WTC11 (cell line): Measurements from ENCODE around the gene FCN3. TPM values are rescaled to one million over a fixed set of nuclear protein-coding genes. Genes with fewer than 3 reads are reported as not detected.
A peak's percentile ranks its signal among the peaks of the same experiment; 100 is the strongest.

Experiments
- ATAC-seq: fragments of 200-7000 bp; cut with Tn5 transposase; 2 replicates; pipeline ENCODE4 v1.10.0; 2021; ENCODE audit warnings: mild to moderate bottlenecking, moderate library complexity
- CTCF ChIA-PET: fragments of 300-600 bp; sonication (Branson Sonifier 250); formaldehyde crosslinking; loops from one replicate; lab custom pipeline; 2021; ENCODE audit warnings: antibody characterized with exemption; lab: Charles Lee
- POLR2A ChIA-PET: fragments of 350-600 bp; sonication (Branson Sonifier 250); formaldehyde crosslinking; loops from one replicate; lab custom pipeline; 2021; ENCODE audit warnings: antibody characterized with exemption; lab: Charles Lee
- DNase-seq: peaks from one replicate; pipeline ENCODE4 v3.0.0; 2021; ENCODE audit warnings: low spot score
- H3K27ac Mint-ChIP-seq: 2 replicates; pipeline ENCODE4 v1.8.0; 2021; ENCODE audit warnings: mixed read lengths
- H3K27me3 Mint-ChIP-seq: 2 replicates; pipeline ENCODE4 v1.8.0; 2021; ENCODE audit warnings: low read depth, mild to moderate bottlenecking, moderate library complexity, mixed read lengths
- H3K36me3 Mint-ChIP-seq: 2 replicates; pipeline ENCODE4 v1.8.0; 2021; ENCODE audit warnings: mixed read lengths
- H3K4me1 Mint-ChIP-seq: 2 replicates; pipeline ENCODE4 v1.8.0; 2022; ENCODE audit warnings: mixed read lengths
- H3K4me3 Mint-ChIP-seq: 2 replicates; pipeline ENCODE4 v1.8.0; 2021; ENCODE audit warnings: mild to moderate bottlenecking, moderate library complexity, mixed read lengths
- H3K9me3 Mint-ChIP-seq: 2 replicates; pipeline ENCODE4 v1.8.0; 2021; ENCODE audit warnings: mixed read lengths
- ATF1 ChIP-seq: sonication (generic); formaldehyde crosslinking; IDR thresholded peaks from 2 replicates; pipeline ENCODE4 v1.8.1; 2023; ENCODE audit warnings: mild to moderate bottlenecking, moderate library complexity, missing genetic modification reagents
- CBFB ChIP-seq: sonication (generic); formaldehyde crosslinking; IDR thresholded peaks from 2 replicates; pipeline ENCODE4 v1.8.1; 2022; ENCODE audit warnings: mild to moderate bottlenecking, low read depth, missing genetic modification reagents
- ESRRA ChIP-seq: sonication (generic); formaldehyde crosslinking; IDR thresholded peaks from 2 replicates; pipeline ENCODE4 v1.8.1; 2022; ENCODE audit warnings: mild to moderate bottlenecking, missing genetic modification reagents, borderline replicate concordance
- GABPB1 ChIP-seq: sonication (generic); formaldehyde crosslinking; IDR thresholded peaks from 2 replicates; pipeline ENCODE4 v1.8.1; 2023; ENCODE audit warnings: mild to moderate bottlenecking, missing genetic modification reagents
- GTF2I ChIP-seq: fragments of 250-450 bp; sonication (Bioruptor Pico); conservative IDR thresholded peaks from 2 replicates; pipeline ENCODE4 v1.4.0; 2021; ENCODE audit warnings: mild to moderate bottlenecking
- JAZF1 ChIP-seq: fragments of 250-450 bp; sonication (Bioruptor Pico); IDR thresholded peaks from 2 replicates; pipeline ENCODE4 v1.9.0; 2021; ENCODE audit warnings: moderate library complexity, mild to moderate bottlenecking, inconsistent platforms
- RELA ChIP-seq: sonication (generic); formaldehyde crosslinking; IDR thresholded peaks from 2 replicates; pipeline ENCODE4 v1.8.1; 2022; ENCODE audit warnings: missing genetic modification reagents, mild to moderate bottlenecking, borderline replicate concordance
- ZNF121 ChIP-seq: sonication (generic); formaldehyde crosslinking; IDR thresholded peaks from 2 replicates; pipeline ENCODE4 v1.8.0; 2023; ENCODE audit warnings: missing genetic modification reagents
- ZNF423 ChIP-seq: fragments of 250-450 bp; sonication (Bioruptor Pico); IDR thresholded peaks from 2 replicates; pipeline ENCODE4 v2.1.2; 2022; ENCODE audit warnings: mild to moderate bottlenecking, moderate library complexity
- total RNA-seq: library from RNA; stranded (reverse); gene quantifications from 3 replicates; pipeline ENCODE4 v1.2.3, GENCODE V29; 2021
- TF ChIP-seq, protein P1 (sequence below): sonication (generic); formaldehyde crosslinking; IDR thresholded peaks from 2 replicates; pipeline ENCODE4 v1.8.0; 2022; ENCODE audit warnings: mild to moderate bottlenecking, missing genetic modification reagents
- TF ChIP-seq, protein P2 (sequence below): sonication (generic); formaldehyde crosslinking; IDR thresholded peaks from 2 replicates; pipeline ENCODE4 v1.8.1; 2023; ENCODE audit warnings: mild to moderate bottlenecking, missing genetic modification reagents, moderate library complexity
- TF ChIP-seq, protein P3 (sequence below): fragments of 200-600 bp; IDR thresholded peaks from 2 replicates; pipeline ENCODE4 v1.8.0; 2022; ENCODE audit warnings: antibody characterized with exemption
- TF ChIP-seq, protein P4 (sequence below): sonication (generic); formaldehyde crosslinking; IDR thresholded peaks from 2 replicates; pipeline ENCODE4 v1.8.1; 2022; ENCODE audit warnings: low read depth, missing genetic modification reagents, borderline replicate concordance

The FCN3 gene
- total RNA-seq, 1 experiment from 2014 or later: 0.98 TPM

DNA sequence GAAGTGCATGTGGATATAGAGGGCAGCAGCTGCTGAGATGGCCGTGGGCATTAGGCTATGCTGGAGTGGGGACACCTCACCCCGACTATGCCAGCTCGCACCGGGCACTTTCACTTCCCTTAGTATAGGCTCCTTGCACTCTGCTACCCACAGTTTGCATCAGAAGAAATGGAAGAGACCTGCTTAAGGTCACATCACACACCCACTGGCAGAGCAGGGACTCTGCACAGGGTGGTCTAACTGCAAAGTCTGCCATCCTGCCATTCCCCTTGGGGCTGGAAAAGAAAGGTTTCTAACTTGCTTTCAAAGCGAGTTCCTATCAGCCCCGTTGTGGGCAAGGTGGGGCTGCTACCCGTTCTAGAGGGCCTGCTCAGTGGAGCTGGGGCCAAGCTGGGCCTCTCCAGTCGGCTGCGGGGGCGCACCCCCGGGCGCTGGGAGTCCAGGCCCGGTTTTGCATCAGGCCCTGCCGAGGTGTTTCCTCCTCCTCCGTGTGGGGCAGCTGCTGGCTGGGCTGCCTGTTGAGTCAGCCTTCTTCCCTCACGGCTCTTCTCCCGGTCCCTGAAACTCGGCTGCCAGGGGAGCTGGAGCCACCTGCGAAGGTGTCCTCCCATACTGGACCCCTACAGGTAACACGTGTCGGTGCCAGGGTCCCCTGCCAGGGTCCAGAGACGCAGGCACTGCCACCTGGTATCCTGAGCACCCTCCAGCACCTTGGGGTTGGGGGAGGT lies 32.9 kb downstream of the FCN3 start, which contains the start of gene SYTL1 (continued):
- TF ChIP-seq, protein P1, sequence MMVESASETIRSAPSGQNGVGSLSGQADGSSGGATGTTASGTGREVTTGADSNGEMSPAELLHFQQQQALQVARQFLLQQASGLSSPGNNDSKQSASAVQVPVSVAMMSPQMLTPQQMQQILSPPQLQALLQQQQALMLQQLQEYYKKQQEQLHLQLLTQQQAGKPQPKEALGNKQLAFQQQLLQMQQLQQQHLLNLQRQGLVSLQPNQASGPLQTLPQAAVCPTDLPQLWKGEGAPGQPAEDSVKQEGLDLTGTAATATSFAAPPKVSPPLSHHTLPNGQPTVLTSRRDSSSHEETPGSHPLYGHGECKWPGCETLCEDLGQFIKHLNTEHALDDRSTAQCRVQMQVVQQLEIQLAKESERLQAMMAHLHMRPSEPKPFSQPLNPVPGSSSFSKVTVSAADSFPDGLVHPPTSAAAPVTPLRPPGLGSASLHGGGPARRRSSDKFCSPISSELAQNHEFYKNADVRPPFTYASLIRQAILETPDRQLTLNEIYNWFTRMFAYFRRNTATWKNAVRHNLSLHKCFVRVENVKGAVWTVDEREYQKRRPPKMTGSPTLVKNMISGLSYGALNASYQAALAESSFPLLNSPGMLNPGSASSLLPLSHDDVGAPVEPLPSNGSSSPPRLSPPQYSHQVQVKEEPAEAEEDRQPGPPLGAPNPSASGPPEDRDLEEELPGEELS: no peak
- TF ChIP-seq GABPB1 (CRISPR knock-in tag) (peak; percentile 79), ZNF423 (peak; percentile 49), ZNF121 (CRISPR knock-in tag) (no peak)
- TF ChIP-seq, protein P2, sequence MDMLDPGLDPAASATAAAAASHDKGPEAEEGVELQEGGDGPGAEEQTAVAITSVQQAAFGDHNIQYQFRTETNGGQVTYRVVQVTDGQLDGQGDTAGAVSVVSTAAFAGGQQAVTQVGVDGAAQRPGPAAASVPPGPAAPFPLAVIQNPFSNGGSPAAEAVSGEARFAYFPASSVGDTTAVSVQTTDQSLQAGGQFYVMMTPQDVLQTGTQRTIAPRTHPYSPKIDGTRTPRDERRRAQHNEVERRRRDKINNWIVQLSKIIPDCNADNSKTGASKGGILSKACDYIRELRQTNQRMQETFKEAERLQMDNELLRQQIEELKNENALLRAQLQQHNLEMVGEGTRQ (CRISPR knock-in tag): no peak

DNA sequence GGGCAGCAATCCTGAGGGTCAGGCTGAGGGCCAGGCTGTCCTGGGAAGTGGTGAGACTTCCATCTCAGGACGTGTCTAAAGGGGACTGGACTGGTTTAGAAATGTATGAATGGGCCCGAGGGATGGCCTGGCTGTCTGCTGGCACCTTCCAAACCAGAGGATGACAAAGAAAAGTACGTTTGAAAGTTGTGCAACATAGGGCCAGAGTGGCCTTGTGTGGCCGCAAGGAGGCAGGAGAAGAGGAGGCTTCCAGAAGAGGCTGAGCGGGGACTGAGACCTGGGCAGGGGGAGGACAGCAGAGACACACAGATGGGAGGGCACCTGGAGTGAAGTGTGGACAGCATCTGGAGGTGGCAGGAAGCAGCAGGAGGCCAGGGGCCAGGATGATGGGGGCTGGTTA lies 35.4 kb downstream of the FCN3 start:
- TF ChIP-seq JAZF1 (CRISPR knock-in tag) (no peak), ATF1 (no peak), CBFB (CRISPR knock-in tag) (no peak), RELA (CRISPR knock-in tag) (no peak)
- TF ChIP-seq, all 79 proteins: peak for 0
- Mint-ChIP-seq H3K4me3 (no peak overlapping the region), H3K4me1 (peaks cover 39% of the 10 kb centered on the region), H3K9me3 (no peaks in the 10 kb centered on the region), H3K27ac (peak overlapping the region; percentile 25; the same call in 1 of the 2 replicates), H3K36me3 (peaks cover 7% of the 10 kb centered on the region; the same call in 1 of the 2 replicates), H3K27me3 (peaks cover 2% of the 10 kb centered on the region; the same call in 1 of the 2 replicates)
- ATAC-seq: no peak
- DNase-seq: no peak
- POLR2A ChIA-PET: no interaction called here
- CTCF ChIA-PET: interaction anchor here (0.6 to 1.4 kb wide), 7 partner anchors 9 to 43 kb away, joined by 3 to 4 read pairs (median 3); no protein-coding TSS in a partner anchor

DNA sequence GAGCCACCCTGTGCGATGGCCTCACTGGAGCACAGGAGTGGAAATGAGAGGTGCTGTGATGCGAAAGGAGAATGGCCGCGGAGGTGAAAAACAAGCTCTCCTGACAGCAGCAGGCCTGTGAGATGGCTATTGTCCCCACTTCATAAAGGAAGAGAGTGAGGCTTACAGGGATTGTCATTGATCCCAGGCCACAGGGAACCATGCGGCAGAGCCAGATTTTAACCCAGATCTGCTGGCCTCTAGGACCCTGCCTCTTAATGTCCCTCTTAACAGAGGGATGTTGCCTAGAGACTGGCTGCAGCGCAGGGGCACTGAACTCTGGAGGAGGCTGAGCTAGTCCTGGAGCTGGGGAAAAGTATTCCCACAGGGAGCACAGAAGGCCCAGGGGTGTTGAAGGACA lies 35.9 kb downstream of the FCN3 start:
- Mint-ChIP-seq H3K4me3 (no peak overlapping the region), H3K9me3 (no peaks in the 10 kb centered on the region)
- CTCF ChIA-PET: interaction anchor here (0.6 to 1.4 kb wide), 6 partner anchors 8 to 42 kb away, joined by 3 to 4 read pairs (median 3); no protein-coding TSS in a partner anchor

More for the DNA sequence above, 35.9 kb downstream of the FCN3 start:
- no peak for DNase-seq
- peak overlapping the region; percentile 76 for H3K27ac Mint-ChIP-seq
- H3K4me1 Mint-ChIP-seq: peaks cover 37% of the 10 kb centered on the region
- TF ChIP-seq, protein P3, sequence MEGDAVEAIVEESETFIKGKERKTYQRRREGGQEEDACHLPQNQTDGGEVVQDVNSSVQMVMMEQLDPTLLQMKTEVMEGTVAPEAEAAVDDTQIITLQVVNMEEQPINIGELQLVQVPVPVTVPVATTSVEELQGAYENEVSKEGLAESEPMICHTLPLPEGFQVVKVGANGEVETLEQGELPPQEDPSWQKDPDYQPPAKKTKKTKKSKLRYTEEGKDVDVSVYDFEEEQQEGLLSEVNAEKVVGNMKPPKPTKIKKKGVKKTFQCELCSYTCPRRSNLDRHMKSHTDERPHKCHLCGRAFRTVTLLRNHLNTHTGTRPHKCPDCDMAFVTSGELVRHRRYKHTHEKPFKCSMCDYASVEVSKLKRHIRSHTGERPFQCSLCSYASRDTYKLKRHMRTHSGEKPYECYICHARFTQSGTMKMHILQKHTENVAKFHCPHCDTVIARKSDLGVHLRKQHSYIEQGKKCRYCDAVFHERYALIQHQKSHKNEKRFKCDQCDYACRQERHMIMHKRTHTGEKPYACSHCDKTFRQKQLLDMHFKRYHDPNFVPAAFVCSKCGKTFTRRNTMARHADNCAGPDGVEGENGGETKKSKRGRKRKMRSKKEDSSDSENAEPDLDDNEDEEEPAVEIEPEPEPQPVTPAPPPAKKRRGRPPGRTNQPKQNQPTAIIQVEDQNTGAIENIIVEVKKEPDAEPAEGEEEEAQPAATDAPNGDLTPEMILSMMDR: no peak
- TF ChIP-seq ESRRA (CRISPR knock-in tag): no peak
- no peak for TF ChIP-seq GTF2I (CRISPR knock-in tag)
- TF ChIP-seq, protein P4, sequence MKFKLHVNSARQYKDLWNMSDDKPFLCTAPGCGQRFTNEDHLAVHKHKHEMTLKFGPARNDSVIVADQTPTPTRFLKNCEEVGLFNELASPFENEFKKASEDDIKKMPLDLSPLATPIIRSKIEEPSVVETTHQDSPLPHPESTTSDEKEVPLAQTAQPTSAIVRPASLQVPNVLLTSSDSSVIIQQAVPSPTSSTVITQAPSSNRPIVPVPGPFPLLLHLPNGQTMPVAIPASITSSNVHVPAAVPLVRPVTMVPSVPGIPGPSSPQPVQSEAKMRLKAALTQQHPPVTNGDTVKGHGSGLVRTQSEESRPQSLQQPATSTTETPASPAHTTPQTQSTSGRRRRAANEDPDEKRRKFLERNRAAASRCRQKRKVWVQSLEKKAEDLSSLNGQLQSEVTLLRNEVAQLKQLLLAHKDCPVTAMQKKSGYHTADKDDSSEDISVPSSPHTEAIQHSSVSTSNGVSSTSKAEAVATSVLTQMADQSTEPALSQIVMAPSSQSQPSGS: no peak
- TF ChIP-seq, all 79 proteins: peak for 0
- no peak for ATAC-seq
- Mint-ChIP-seq H3K27me3 (peaks cover 2% of the 10 kb centered on the region; the same call in 1 of the 2 replicates), H3K36me3 (peaks cover 11% of the 10 kb centered on the region)
- POLR2A ChIA-PET: no interaction called here
